HepG2 (cell line): ENCODE measurements around the gene ZNF230. TPM values are rescaled to one million over a fixed set of nuclear protein-coding genes. Genes with fewer than 3 reads are reported as not detected.

Source experiments
- ATF7 ChIP-seq, 2 experiments: fragments of 450-650 bp in 1 of 2; sonication (generic) in 1 of 2; formaldehyde crosslinking in 1 of 2; IDR thresholded peaks; 2 replicates each; pipeline versions ENCODE4 v1.4.0 to v1.6.1; 2016 to 2020; ENCODE audit warnings: antibody characterized with exemption in 1 of 2, mild to moderate bottlenecking in 1 of 2, missing genetic modification reagents in 1 of 2
- CHD4 ChIP-seq: fragments of 200-600 bp; sonication (generic); IDR thresholded peaks from 2 replicates; pipeline ENCODE4 v1.7.0; 2017; ENCODE audit warnings: mild to moderate bottlenecking, low read length, borderline replicate concordance
- DNMT1 ChIP-seq: sonication (generic); formaldehyde crosslinking; IDR thresholded peaks from 2 replicates; pipeline ENCODE4 v1.5.1; 2020; ENCODE audit warnings: mild to moderate bottlenecking, missing genetic modification reagents
- E2F5 ChIP-seq: sonication (generic); formaldehyde crosslinking; conservative IDR thresholded peaks from 2 replicates; pipeline ENCODE4 v1.4.0; 2020; ENCODE audit warnings: missing genetic modification reagents
- FOXJ3 ChIP-seq: sonication (generic); formaldehyde crosslinking; IDR thresholded peaks from 2 replicates; pipeline ENCODE4 v1.4.0; 2020; ENCODE audit warnings: missing genetic modification reagents, mild to moderate bottlenecking, borderline replicate concordance
- FOXM1 ChIP-seq: sonication (generic); formaldehyde crosslinking; IDR thresholded peaks from 2 replicates; pipeline ENCODE4 v1.5.0; 2020; ENCODE audit warnings: missing genetic modification reagents
- HINFP ChIP-seq: sonication (generic); formaldehyde crosslinking; IDR thresholded peaks from 2 replicates; pipeline ENCODE4 v1.4.0; 2020; ENCODE audit warnings: low read depth, mild to moderate bottlenecking, missing genetic modification reagents
- HMG20B ChIP-seq: conservative IDR thresholded peaks from 2 replicates; pipeline ENCODE4 v1.6.1; 2016; ENCODE audit warnings: missing genetic modification reagents, missing compliant biosample characterization
- KDM4B ChIP-seq: sonication (generic); formaldehyde crosslinking; IDR thresholded peaks from 2 replicates; pipeline ENCODE4 v1.4.0; 2020; ENCODE audit warnings: missing genetic modification reagents
- MYC ChIP-seq: sonication (generic); formaldehyde crosslinking; IDR thresholded peaks from 2 replicates; pipeline ENCODE4 v1.9.0; 2021; ENCODE audit warnings: missing genetic modification reagents, borderline replicate concordance
- NFKB2 ChIP-seq: sonication (generic); formaldehyde crosslinking; IDR thresholded peaks from 2 replicates; pipeline ENCODE4 v1.4.0; 2020; ENCODE audit warnings: missing genetic modification reagents, borderline replicate concordance
- NFKBIZ ChIP-seq: IDR thresholded peaks from 2 replicates; pipeline ENCODE4 v1.6.1; 2018; ENCODE audit warnings: missing genetic modification reagents, missing compliant biosample characterization
- ZBTB1 ChIP-seq: sonication (generic); formaldehyde crosslinking; IDR thresholded peaks from 2 replicates; pipeline ENCODE4 v1.4.0; 2020; ENCODE audit warnings: missing genetic modification reagents, borderline replicate concordance
- ZFP36 ChIP-seq: fragments of 150-350 bp; IDR thresholded peaks from 2 replicates; pipeline ENCODE4 v1.6.1; 2018; ENCODE audit warnings: borderline replicate concordance, low read length, low read depth; ENCODE audit not compliant: partially characterized antibody
- ZKSCAN5 ChIP-seq: sonication (generic); formaldehyde crosslinking; IDR thresholded peaks from 2 replicates; pipeline ENCODE4 v1.5.1; 2020; ENCODE audit warnings: mild to moderate bottlenecking, missing genetic modification reagents
- ZNF143 ChIP-seq: sonication (generic); formaldehyde crosslinking; IDR thresholded peaks from 2 replicates; pipeline ENCODE4 v1.4.0; 2020; ENCODE audit warnings: missing genetic modification reagents
- ZNF263 ChIP-seq: sonication (generic); formaldehyde crosslinking; IDR thresholded peaks from 2 replicates; pipeline ENCODE4 v1.4.0; 2020; ENCODE audit warnings: missing genetic modification reagents
- ZNF512B ChIP-seq: sonication (generic); formaldehyde crosslinking; IDR thresholded peaks from 2 replicates; pipeline ENCODE4 v1.5.1; 2020; ENCODE audit warnings: missing genetic modification reagents, mild to moderate bottlenecking, borderline replicate concordance
- ZNF768 ChIP-seq: sonication (generic); formaldehyde crosslinking; IDR thresholded peaks from 2 replicates; pipeline ENCODE4 v1.4.0; 2020; ENCODE audit warnings: missing genetic modification reagents
- ZNF878 ChIP-seq: sonication (generic); formaldehyde crosslinking; IDR thresholded peaks from 2 replicates; pipeline ENCODE4 v1.8.1; 2023; ENCODE audit warnings: mild to moderate bottlenecking, missing genetic modification reagents, moderate library complexity
- polyA plus RNA-seq, 8 experiments: library from polyadenylated mRNA; depleted of rRNA in 3 of 8; stranded (reverse) in 7 of 8; unstranded in 1 of 8; fragments of >200 nt; fragmentation: Illumina TruSeq in 4 of 8; extraction: Trizol in 4 of 8; gene quantifications; 2 replicates each; pipeline versions ENCODE4 v1.2.1 to v1.2.3, GENCODE V29; 2011 to 2016; ENCODE audit warnings: low read depth in 4 of 8, missing spikeins in 1 of 8, mixed read lengths in 1 of 8; ENCODE audit not compliant: insufficient read depth in 1 of 8
- total RNA-seq, 5 experiments: library from RNA; depleted of rRNA; stranded (reverse); fragments of >200 nt; fragmentation: Illumina TruSeq; extraction: Trizol; gene quantifications; 2 replicates each; pipeline ENCODE4 v1.2.3, GENCODE V29; 2016; ENCODE audit warnings: low read depth in 1 of 5
- TF ChIP-seq, protein P1 (sequence below): sonication (generic); formaldehyde crosslinking; IDR thresholded peaks from 2 replicates; pipeline ENCODE4 v1.8.0; 2022; ENCODE audit warnings: missing genetic modification reagents, mild to moderate bottlenecking, inconsistent platforms, borderline replicate concordance
- TF ChIP-seq, protein P2 (sequence below): IDR thresholded peaks from 2 replicates; pipeline ENCODE4 v1.6.1; 2016; ENCODE audit warnings: missing biosample characterization, missing genetic modification reagents, low read depth

ZNF230 gene
- total and polyA plus RNA-seq, 2 of the 13 experiments (the other 11 are each of a cell fraction or from before 2014, with no cell fraction given): 2.4 to 5.5 TPM

GRCh38 chr19:44051650-44052402, 49.1 kb downstream of the ZNF230 start, which contains the start of gene ZNF223 (continued):
- TF ChIP-seq FOXJ3 (CRISPR knock-in tag) (peak; percentile 26; the same call in 1 of the 2 replicates), ZNF143 (CRISPR knock-in tag) (peak; percentile 97), ATF7 (IDR thresholded peaks at IDR 0.05) (no peak), ATF7 (CRISPR knock-in tag; IDR thresholded peaks at IDR 0.05) (no peak), FOXM1 (CRISPR knock-in tag) (no peak), ZNF263 (CRISPR knock-in tag) (no peak), ZNF878 (CRISPR knock-in tag) (no peak), CHD4 (no peak), ZBTB1 (no peak), E2F5 (CRISPR knock-in tag) (no peak), NFKB2 (peak; percentile 60; the same call in 1 of the 2 replicates), ZFP36 (no peak), ZNF512B (CRISPR knock-in tag) (no peak), MYC (CRISPR knock-in tag) (no peak), HINFP (CRISPR knock-in tag) (0 out of 2 replicates have a peak, but pooled peaks have one; percentile 30), NFKBIZ (CRISPR knock-in tag) (no peak), ZNF768 (CRISPR knock-in tag) (no peak), DNMT1 (CRISPR knock-in tag) (no peak), HMG20B (no peak), KDM4B (CRISPR knock-in tag) (no peak), ZKSCAN5 (CRISPR knock-in tag) (no peak)
- TF ChIP-seq, protein P1, sequence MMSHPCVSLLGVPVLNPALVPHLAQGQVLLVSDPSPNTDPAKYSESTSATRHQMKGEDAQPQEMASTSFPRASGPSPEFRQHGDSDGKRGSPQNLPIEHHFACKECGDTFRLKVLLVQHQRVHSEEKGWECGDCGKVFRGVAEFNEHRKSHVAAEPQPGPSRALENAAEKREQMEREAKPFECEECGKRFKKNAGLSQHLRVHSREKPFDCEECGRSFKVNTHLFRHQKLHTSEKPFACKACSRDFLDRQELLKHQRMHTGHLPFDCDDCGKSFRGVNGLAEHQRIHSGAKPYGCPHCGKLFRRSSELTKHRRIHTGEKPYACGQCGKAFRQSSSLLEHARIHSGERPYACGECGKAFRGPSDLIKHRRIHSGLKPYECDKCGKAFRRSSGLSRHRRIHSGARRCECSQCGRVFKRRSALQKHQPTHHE (CRISPR knock-in tag): no peak
- TF ChIP-seq, protein P2, sequence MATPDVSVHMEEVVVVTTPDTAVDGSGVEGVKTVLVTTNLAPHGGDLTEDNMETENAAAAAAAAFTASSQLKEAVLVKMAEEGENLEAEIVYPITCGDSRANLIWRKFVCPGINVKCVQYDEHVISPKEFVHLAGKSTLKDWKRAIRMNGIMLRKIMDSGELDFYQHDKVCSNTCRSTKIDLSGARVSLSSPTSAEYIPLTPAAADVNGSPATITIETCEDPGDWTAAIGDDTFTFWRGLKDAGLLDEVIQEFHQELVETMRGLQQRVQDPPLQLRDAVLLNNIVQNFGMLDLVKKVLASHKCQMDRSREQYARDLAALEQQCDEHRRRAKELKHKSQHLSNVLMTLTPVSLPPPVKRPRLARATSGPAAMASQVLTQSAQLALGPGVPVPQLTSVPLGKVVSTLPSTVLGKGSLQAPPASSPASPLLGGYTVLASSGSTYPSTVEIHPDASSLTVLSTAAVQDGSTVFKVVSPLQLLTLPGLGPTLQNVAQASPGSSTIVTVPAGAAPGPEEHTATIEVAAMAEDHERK (CRISPR knock-in tag): peak; percentile 46; the same call in 1 of the 2 replicates
